A549 (cell line): ENCODE measurements around the gene TTC13. TPM values are rescaled to one million over a fixed set of nuclear protein-coding genes. Genes with fewer than 3 reads are reported as not detected.

ENCODE experiments used
- ATAC-seq, 2 experiments: fragments of 200-7000 bp in 1 of 2; fragments of >200 bp in 1 of 2; cut with Nextera tagmentation in 1 of 2; cut with Tn5 transposase in 1 of 2; 3 replicates each; pipeline versions ENCODE4 v1.8.0 to v1.9.1; 2018 to 2020; ENCODE audit warnings: mild to moderate bottlenecking in 1 of 2, moderate library complexity in 1 of 2
- CTCF ChIA-PET: fragments of 300-600 bp; sonication (Branson Sonifier 250); formaldehyde crosslinking; extraction: SDS; loops from one replicate; lab custom pipeline; 2021; ENCODE audit warnings: antibody characterized with exemption, inconsistent platforms; lab: Yijun Ruan, JAX
- POLR2A ChIA-PET: fragments of 350-600 bp; formaldehyde crosslinking; extraction: SDS; loops from one replicate; lab custom pipeline; 2021; ENCODE audit warnings: antibody characterized with exemption, inconsistent platforms; lab: Yijun Ruan, JAX
- DNase-seq, 2 experiments: peaks; one replicate each; pipeline versions ENCODE4 v3.0.0 to v3.0.0-alpha.2; 2011 to 2016; ENCODE audit warnings: low read depth in 1 of 2, low spot score in 1 of 2
- FAIRE-seq: peaks from 2 replicates; lab custom pipeline; 2011; peaks lifted over from hg19 to GRCh38; lab: Jason Lieb, UNC
- H3K27ac ChIP-seq, 2 experiments: fragments of >200 bp; sonication (Bioruptor Twin); formaldehyde crosslinking; 3 replicates each; pipeline ENCODE4 v1.5.1; 2016 to 2017
- H3K4me1 ChIP-seq: fragments of >200 bp; sonication (Bioruptor Twin); formaldehyde crosslinking; 3 replicates; pipeline ENCODE4 v1.6.1; 2016
- H3K4me2 ChIP-seq: fragments of >200 bp; sonication (Bioruptor Twin); formaldehyde crosslinking; 3 replicates; pipeline ENCODE4 v1.6.1; 2016
- H3K4me3 ChIP-seq: fragments of >200 bp; sonication (Bioruptor Twin); formaldehyde crosslinking; 3 replicates; pipeline ENCODE4 v1.5.1; 2016
- H3K9me3 ChIP-seq: fragments of >200 bp; sonication (Bioruptor Twin); formaldehyde crosslinking; 3 replicates; pipeline ENCODE4 v1.6.1; 2016
- CBX8 ChIP-seq: fragments of 200-600 bp; sonication (generic); IDR thresholded peaks from 2 replicates; pipeline ENCODE4 v1.6.1; 2016
- EHF ChIP-seq: fragments of 250-450 bp; sonication (Bioruptor Pico); IDR thresholded peaks from 2 replicates; pipeline ENCODE4 v1.5.0; 2020; ENCODE audit warnings: mild to moderate bottlenecking
- GATA3 ChIP-seq: IDR thresholded peaks from 2 replicates; pipeline ENCODE4 v1.6.1; 2012; ENCODE audit warnings: borderline replicate concordance
- HDAC2 ChIP-seq: fragments of 200-600 bp; sonication (generic); IDR thresholded peaks from 2 replicates; pipeline ENCODE4 v1.6.1; 2016
- HEYL ChIP-seq: fragments of 250-450 bp; sonication (Bioruptor Pico); IDR thresholded peaks from 2 replicates; pipeline ENCODE4 v1.8.0; 2021; ENCODE audit warnings: mild to moderate bottlenecking, moderate library complexity
- HOXA7 ChIP-seq: fragments of 250-450 bp; sonication (Bioruptor Pico); IDR thresholded peaks from 2 replicates; pipeline ENCODE4 v1.5.0; 2020; ENCODE audit warnings: mild to moderate bottlenecking, moderate library complexity
- HOXB13 ChIP-seq: fragments of 250-450 bp; sonication (Bioruptor Pico); IDR thresholded peaks from 2 replicates; pipeline ENCODE4 v1.5.0; 2020; ENCODE audit warnings: low read depth, mild to moderate bottlenecking, moderate library complexity
- HOXB5 ChIP-seq: fragments of 250-450 bp; sonication (Bioruptor Pico); IDR thresholded peaks from 2 replicates; pipeline ENCODE4 v1.5.0; 2020; ENCODE audit warnings: mild to moderate bottlenecking, moderate library complexity
- JUN ChIP-seq, 2 experiments: fragments of >200 bp; sonication (Bioruptor Twin); formaldehyde crosslinking; IDR thresholded peaks; 2 replicates in 1 of 2; 3 replicates in 1 of 2; pipeline ENCODE4 v1.6.1; 2016 to 2017
- KDM1A ChIP-seq: fragments of 200-600 bp; sonication (generic); IDR thresholded peaks from 2 replicates; pipeline ENCODE4 v1.6.1; 2016; ENCODE audit warnings: low read depth, mild to moderate bottlenecking
- MAFK ChIP-seq: fragments of 450-650 bp; IDR thresholded peaks from 2 replicates; pipeline ENCODE4 v1.6.1; 2014; ENCODE audit not compliant: partially characterized antibody
- MAZ ChIP-seq: fragments of 150-350 bp; IDR thresholded peaks from 2 replicates; pipeline ENCODE4 v1.6.1; 2014; ENCODE audit warnings: antibody characterized with exemption, low read depth, low read length, borderline replicate concordance
- NFE2L2 ChIP-seq: fragments of 150-350 bp; conservative IDR thresholded peaks from 2 replicates; pipeline ENCODE4 v1.6.1; 2014; ENCODE audit warnings: low read length
- RAD21 ChIP-seq, 2 experiments: fragments of >200 bp in 1 of 2; sonication (Bioruptor Twin) in 1 of 2; formaldehyde crosslinking in 1 of 2; IDR thresholded peaks in 1 of 2; conservative IDR thresholded peaks in 1 of 2; 2 replicates in 1 of 2; 3 replicates in 1 of 2; pipeline ENCODE4 v1.6.1; 2012 to 2018; ENCODE audit warnings: inconsistent platforms in 1 of 2
- RARB ChIP-seq: fragments of 250-450 bp; sonication (Bioruptor Pico); IDR thresholded peaks from 2 replicates; pipeline ENCODE4 v1.8.0; 2021; ENCODE audit warnings: mild to moderate bottlenecking, moderate library complexity
- SREBF2 ChIP-seq: fragments of 450-650 bp; IDR thresholded peaks from 2 replicates; pipeline ENCODE4 v1.6.1; 2014; ENCODE audit warnings: mild to moderate bottlenecking, moderate library complexity
- TP53 ChIP-seq: fragments of 250-450 bp; sonication (Bioruptor Pico); IDR thresholded peaks from 2 replicates; pipeline ENCODE4 v1.5.0; 2021; ENCODE audit warnings: mild to moderate bottlenecking, moderate library complexity
- ZFP36 ChIP-seq: fragments of 450-650 bp; IDR thresholded peaks from 2 replicates; pipeline ENCODE4 v1.6.1; 2014; ENCODE audit warnings: borderline replicate concordance; ENCODE audit not compliant: partially characterized antibody
- WGBS: methylation state at CpG from one replicate; pipeline ENCODE4 v1.1.6; 2017; ENCODE audit errors: missing lambda C conversion rate; 5-methylcytosine and 5-hydroxymethylcytosine counted together
- polyA plus RNA-seq, 4 experiments: library from polyadenylated mRNA; depleted of rRNA in 3 of 4; stranded (reverse); fragments of >200 nt; fragmentation: RNase III in 1 of 4; extraction: RNeasy Plus Mini Kit Qiagen cat#74134 plus additional on column Dnase treatment in 1 of 4; gene quantifications; 2 replicates in 3 of 4; 3 replicates in 1 of 4; pipeline ENCODE4 v1.2.3, GENCODE V29; 2011 to 2017
- TF ChIP-seq, protein P1 (sequence below): fragments of >200 bp; sonication (Bioruptor Twin); formaldehyde crosslinking; IDR thresholded peaks from 3 replicates; pipeline ENCODE4 v1.5.1; 2016
- TF ChIP-seq, protein P2 (sequence below): IDR thresholded peaks from 2 replicates; pipeline ENCODE4 v1.6.1; 2012
- TF ChIP-seq, protein P3 (sequence below): fragments of 250-450 bp; sonication (Bioruptor Pico); IDR thresholded peaks from 2 replicates; pipeline ENCODE4 v1.5.0; 2020; ENCODE audit warnings: low read depth, mild to moderate bottlenecking, moderate library complexity

The TTC13 gene
- polyA plus RNA-seq, 2 of the 4 experiments (the other 2 are of a cell fraction): 12.5 to 22.7 TPM

GRCh38 chr1:230892018-230892491, 86.6 kb downstream of the TTC13 start:
- CTCF ChIA-PET: no interaction called here
- POLR2A ChIA-PET: no interaction called here
- no peak for FAIRE-seq
- no peak overlapping the region for H3K27ac ChIP-seq
- no peak overlapping the region for H3K4me2 ChIP-seq
- no peaks in the 10 kb centered on the region for H3K9me3 ChIP-seq
- no peak for ATAC-seq
- TF ChIP-seq MAZ (no peak), HOXA7 (CRISPR knock-in tag) (no peak), HEYL (CRISPR knock-in tag) (no peak), RARB (CRISPR knock-in tag) (no peak), MAFK (no peak), HOXB13 (CRISPR knock-in tag) (no peak), TP53 (CRISPR knock-in tag) (no peak)
- TF ChIP-seq, protein P1, sequence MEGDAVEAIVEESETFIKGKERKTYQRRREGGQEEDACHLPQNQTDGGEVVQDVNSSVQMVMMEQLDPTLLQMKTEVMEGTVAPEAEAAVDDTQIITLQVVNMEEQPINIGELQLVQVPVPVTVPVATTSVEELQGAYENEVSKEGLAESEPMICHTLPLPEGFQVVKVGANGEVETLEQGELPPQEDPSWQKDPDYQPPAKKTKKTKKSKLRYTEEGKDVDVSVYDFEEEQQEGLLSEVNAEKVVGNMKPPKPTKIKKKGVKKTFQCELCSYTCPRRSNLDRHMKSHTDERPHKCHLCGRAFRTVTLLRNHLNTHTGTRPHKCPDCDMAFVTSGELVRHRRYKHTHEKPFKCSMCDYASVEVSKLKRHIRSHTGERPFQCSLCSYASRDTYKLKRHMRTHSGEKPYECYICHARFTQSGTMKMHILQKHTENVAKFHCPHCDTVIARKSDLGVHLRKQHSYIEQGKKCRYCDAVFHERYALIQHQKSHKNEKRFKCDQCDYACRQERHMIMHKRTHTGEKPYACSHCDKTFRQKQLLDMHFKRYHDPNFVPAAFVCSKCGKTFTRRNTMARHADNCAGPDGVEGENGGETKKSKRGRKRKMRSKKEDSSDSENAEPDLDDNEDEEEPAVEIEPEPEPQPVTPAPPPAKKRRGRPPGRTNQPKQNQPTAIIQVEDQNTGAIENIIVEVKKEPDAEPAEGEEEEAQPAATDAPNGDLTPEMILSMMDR: no peak
- no peaks in the 10 kb centered on the region for H3K4me1 ChIP-seq
- 75% methylated on average over 6 of the region's 6 CpGs for WGBS
- no peak overlapping the region for H3K4me3 ChIP-seq
- no peak for DNase-seq

GRCh38 chr1:230891413-230891812, 87.2 kb downstream of the TTC13 start:
- H3K4me2 ChIP-seq: no peak overlapping the region
- POLR2A ChIA-PET: no interaction called here
- CTCF ChIA-PET: no interaction called here
- WGBS: 46% methylated on average over 2 of the region's 2 CpGs
- no peaks in the 10 kb centered on the region for H3K4me1 ChIP-seq
- FAIRE-seq (no peak), ATAC-seq (no peak), DNase-seq (no peak)
- H3K9me3 ChIP-seq: no peaks in the 10 kb centered on the region
- H3K4me3 ChIP-seq: no peak overlapping the region
- TF ChIP-seq, protein P2, sequence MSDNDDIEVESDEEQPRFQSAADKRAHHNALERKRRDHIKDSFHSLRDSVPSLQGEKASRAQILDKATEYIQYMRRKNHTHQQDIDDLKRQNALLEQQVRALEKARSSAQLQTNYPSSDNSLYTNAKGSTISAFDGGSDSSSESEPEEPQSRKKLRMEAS: no peak
- TF ChIP-seq HEYL (CRISPR knock-in tag): no peak
- no peak for TF ChIP-seq GATA3
- TF ChIP-seq, protein P3, sequence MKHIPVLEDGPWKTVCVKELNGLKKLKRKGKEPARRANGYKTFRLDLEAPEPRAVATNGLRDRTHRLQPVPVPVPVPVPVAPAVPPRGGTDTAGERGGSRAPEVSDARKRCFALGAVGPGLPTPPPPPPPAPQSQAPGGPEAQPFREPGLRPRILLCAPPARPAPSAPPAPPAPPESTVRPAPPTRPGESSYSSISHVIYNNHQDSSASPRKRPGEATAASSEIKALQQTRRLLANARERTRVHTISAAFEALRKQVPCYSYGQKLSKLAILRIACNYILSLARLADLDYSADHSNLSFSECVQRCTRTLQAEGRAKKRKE: no peak
- no peak for TF ChIP-seq RAD21 (conservative IDR thresholded peaks at IDR 0.05 in 1 of 2, IDR thresholded peaks at IDR 0.05 in 1 of 2)
- TF ChIP-seq NFE2L2: no peak
- TF ChIP-seq KDM1A: no peak
- TF ChIP-seq EHF: no peak
- TF ChIP-seq SREBF2: no peak
- TF ChIP-seq, protein P1: no peak
- no peak for TF ChIP-seq HOXB5 (CRISPR knock-in tag)
- TF ChIP-seq MAZ: no peak
- TF ChIP-seq TP53 (CRISPR knock-in tag): no peak
- TF ChIP-seq ZFP36: no peak
- no peak for TF ChIP-seq CBX8
- TF ChIP-seq HOXB13 (CRISPR knock-in tag): no peak
- TF ChIP-seq HDAC2: no peak
- no peak for TF ChIP-seq JUN (IDR thresholded peaks at IDR 0.05)
- H3K27ac ChIP-seq: no peak overlapping the region
